Smooth muscle cell of the coronary artery (primary cell): ENCODE measurements around the gene HOXC4. TPM values are rescaled to one million over a fixed set of nuclear protein-coding genes. Genes with fewer than 3 reads are reported as not detected.

Source experiments
- total RNA-seq: library from RNA; depleted of rRNA; stranded (reverse); fragments of >200 nt; gene quantifications from 2 replicates; pipeline ENCODE4 v1.2.3, GENCODE V29; 2014; ENCODE audit warnings: low replicate concordance

The HOXC4 gene
- not detected in 2 replicates for total RNA-seq

DNA sequence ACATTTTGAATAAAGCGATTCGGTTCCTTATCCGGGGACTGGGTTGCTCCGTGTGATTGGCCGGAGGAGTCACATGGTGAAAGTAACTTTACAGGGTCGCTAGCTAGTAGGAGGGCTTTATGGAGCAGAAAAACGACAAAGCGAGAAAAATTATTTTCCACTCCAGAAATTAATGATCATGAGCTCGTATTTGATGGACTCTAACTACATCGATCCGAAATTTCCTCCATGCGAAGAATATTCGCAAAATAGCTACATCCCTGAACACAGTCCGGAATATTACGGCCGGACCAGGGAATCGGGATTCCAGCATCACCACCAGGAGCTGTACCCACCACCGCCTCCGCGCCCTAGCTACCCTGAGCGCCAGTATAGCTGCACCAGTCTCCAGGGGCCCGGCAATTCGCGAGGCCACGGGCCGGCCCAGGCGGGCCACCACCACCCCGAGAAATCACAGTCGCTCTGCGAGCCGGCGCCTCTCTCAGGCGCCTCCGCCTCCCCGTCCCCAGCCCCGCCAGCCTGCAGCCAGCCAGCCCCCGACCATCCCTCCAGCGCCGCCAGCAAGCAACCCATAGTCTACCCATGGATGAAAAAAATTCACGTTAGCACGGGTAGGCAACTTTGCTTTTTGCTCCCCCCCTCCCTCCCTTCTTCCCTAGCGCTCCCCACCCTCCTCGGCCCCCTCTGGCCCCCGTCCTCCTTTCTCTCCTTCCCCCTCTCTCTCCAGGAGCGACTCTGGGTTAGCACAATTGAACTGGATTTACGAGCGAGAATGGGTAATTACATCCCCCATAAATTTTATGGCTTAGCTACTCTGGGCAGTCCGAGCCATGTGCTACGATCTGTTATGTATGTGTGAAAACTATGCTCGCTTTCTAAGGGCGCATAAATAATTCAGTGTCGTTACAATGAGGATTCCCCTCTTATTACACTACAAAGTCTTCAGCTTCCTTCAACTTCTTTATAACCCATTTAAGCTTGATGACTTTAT, at the start of gene HOXC4:
Gene HOXC4 (plus strand): TSS at position 85 of the 991 bp plus-strand sequence. CDS start 88 bp downstream, at position 173.

GRCh38 chr12:54028314-54029201, 25.1 kb upstream of the HOXC4 start, which contains the start of gene HOXC6:
Gene HOXC6, plus strand, starts transcription at chr12:54028440. Its CDS starts 82 bp downstream, at chr12:54028522.

DNA sequence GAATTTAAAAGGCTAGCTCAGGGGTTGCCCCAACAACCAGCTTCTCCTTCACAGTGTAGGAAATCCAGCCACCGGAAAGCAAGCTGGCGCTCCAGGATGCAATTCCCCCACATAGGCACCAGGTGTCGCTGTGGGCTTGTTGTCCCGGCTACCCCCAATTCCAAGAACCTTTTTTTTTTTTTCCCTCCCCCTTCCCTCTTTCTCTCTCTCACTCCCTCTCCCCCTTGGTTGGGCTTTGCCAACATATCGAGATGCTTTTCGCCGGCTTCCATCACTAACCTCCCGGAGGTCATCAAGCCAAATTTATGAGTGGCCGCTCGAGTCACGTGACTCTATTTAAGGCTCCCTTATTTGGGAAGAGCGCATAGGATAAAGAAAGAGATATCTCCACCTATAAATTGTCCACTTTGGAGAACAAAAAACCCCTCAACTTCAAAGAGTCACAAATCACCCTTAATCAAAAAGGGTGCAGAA, 21.0 kb upstream of the HOXC4 start, which contains the start of gene HOXC5:
Gene HOXC5 (plus strand): TSS at position 424 of the 474 bp plus-strand sequence. CDS start 73 bp downstream, outside the sequence.

Other genes with a start within 250 kb of the HOXC4 start
- gene HOXC13, start 115.0 kb upstream of the HOXC4 start, total RNA-seq, result not detected in 2 replicates
- gene HOXC12, start 98.9 kb upstream of the HOXC4 start, total RNA-seq, result not detected in 2 replicates
- gene HOXC11, start 80.7 kb upstream of the HOXC4 start, total RNA-seq, result not detected in 2 replicates
- gene HOTAIR, start 78.9 kb upstream of the HOXC4 start, total RNA-seq, result not detected in 2 replicates
- not detected in 2 replicates for gene HOXC10, start 68.7 kb upstream of the HOXC4 start, total RNA-seq
- 0.08 TPM in 1 of 2 replicates, not detected in the other for gene HOXC9, start 53.7 kb upstream of the HOXC4 start, total RNA-seq
- not detected in 2 replicates for gene HOXC8, start 44.9 kb upstream of the HOXC4 start, total RNA-seq
- 0.35 TPM in 1 of 2 replicates, not detected in the other for gene HOXC6, start 25.4 kb upstream of the HOXC4 start, total RNA-seq
- gene HOXC5, start 20.8 kb upstream of the HOXC4 start, total RNA-seq, result 0.12 TPM in 1 of 2 replicates, not detected in the other
- 9.6 and 24.5 TPM in 2 replicates for gene SMUG1, start 135.2 kb downstream of the HOXC4 start, total RNA-seq
- gene CBX5, start 226.3 kb downstream of the HOXC4 start, total RNA-seq, result 8.5 and 21.8 TPM in 2 replicates
- 291 and 553 TPM in 2 replicates for gene HNRNPA1, start 226.9 kb downstream of the HOXC4 start, total RNA-seq
- gene NFE2, start 247.2 kb downstream of the HOXC4 start, total RNA-seq, result 0.12 TPM in 1 of 2 replicates, not detected in the other